ENCODE results near the gene MYCBP2.
A peak's percentile ranks its signal among the peaks of the same experiment; 100 is the strongest.
"Not testable (repeated sequence)": the region's sequence is repeated elsewhere in the genome, so short reads cannot be mapped to it uniquely, and the experiment has no call there.

Gene MYCBP2

GRCh38 chr13:77031656-77032243 lies 295.1 kb downstream of the MYCBP2 start:
- no peak for DNase-seq (ENCODE audit: low read depth, low spot score)

- DNase-seq (ENCODE audit: low read depth, low spot score): no peak
These were observed 297.5 kb downstream of the MYCBP2 start for GRCh38 chr13:77029436-77029835.

GRCh38 chr13:77028202-77028601 lies 298.7 kb downstream of the MYCBP2 start:
- no peak for DNase-seq (ENCODE audit: low read depth, low spot score)

GRCh38 chr13:77026861-77027621 lies 299.9 kb downstream of the MYCBP2 start, which contains the start of gene FBXL3:
Gene FBXL3 (minus strand): TSS chr13:77027159. CDS start chr13:77021860, 5,299 bp downstream.
- DNase-seq (ENCODE audit: low read depth, low spot score): peak; percentile 49

- DNase-seq (ENCODE audit: low read depth, low spot score): peak; percentile 6
These were observed 300.5 kb downstream of the MYCBP2 start for GRCh38 chr13:77026255-77026860.

GRCh38 chr13:77022341-77022740 lies 304.6 kb downstream of the MYCBP2 start:
- no peak for DNase-seq (ENCODE audit: low read depth, low spot score)

- no peak for DNase-seq (ENCODE audit: low read depth, low spot score)
These were observed 307.1 kb downstream of the MYCBP2 start for GRCh38 chr13:77019756-77020155.

GRCh38 chr13:77016888-77017623 lies 309.8 kb downstream of the MYCBP2 start:
- DNase-seq (ENCODE audit: low read depth, low spot score): no peak

- no peak for DNase-seq (ENCODE audit: low read depth, low spot score)
These were observed 310.6 kb downstream of the MYCBP2 start for GRCh38 chr13:77016251-77016812.

- no peak for DNase-seq (ENCODE audit: low read depth, low spot score)
These were observed 311.8 kb downstream of the MYCBP2 start for GRCh38 chr13:77014906-77015685.

- no peak for DNase-seq (ENCODE audit: low read depth, low spot score)
These were observed 312.9 kb downstream of the MYCBP2 start for GRCh38 chr13:77013853-77014542.

- DNase-seq (ENCODE audit: low read depth, low spot score): not testable (repeated sequence)
These were observed 317.2 kb downstream of the MYCBP2 start for GRCh38 chr13:77009719-77010118.

- DNase-seq (ENCODE audit: low read depth, low spot score): no peak
These were observed 317.9 kb downstream of the MYCBP2 start for GRCh38 chr13:77009011-77009410.

GRCh38 chr13:77008337-77008736 lies 318.6 kb downstream of the MYCBP2 start:
- not testable (repeated sequence) for DNase-seq (ENCODE audit: low read depth, low spot score)

- DNase-seq (ENCODE audit: low read depth, low spot score): no peak
These were observed 324.2 kb downstream of the MYCBP2 start for GRCh38 chr13:77002590-77003190.

- DNase-seq (ENCODE audit: low read depth, low spot score): no peak
These were observed 324.8 kb downstream of the MYCBP2 start for GRCh38 chr13:77001963-77002587.

GRCh38 chr13:77001540-77001939 lies 325.4 kb downstream of the MYCBP2 start:
- DNase-seq (ENCODE audit: low read depth, low spot score): no peak

GRCh38 chr13:77000475-77000874 lies 326.4 kb downstream of the MYCBP2 start:
- DNase-seq (ENCODE audit: low read depth, low spot score): no peak
